CD4-positive, alpha-beta T cell (primary cell): ENCODE data around the gene GGNBP2. TPM values are rescaled to one million over a fixed set of nuclear protein-coding genes. Genes with fewer than 3 reads are reported as not detected.

ENCODE experiments used
- ATAC-seq: fragments of 200-7000 bp; cut with Tn5 transposase; one replicate; pipeline ENCODE4 v1.10.0; 2022; ENCODE audit warnings: mild to moderate bottlenecking; ENCODE audit not compliant: poor library complexity
- CTCF ChIA-PET: fragments of 350-600 bp; sonication (Branson Sonifier 250); formaldehyde crosslinking; loops from one replicate; lab custom pipeline; 2021; ENCODE audit warnings: antibody characterized with exemption, inconsistent platforms; lab: Charles Lee
- POLR2A ChIA-PET: fragments of 350-600 bp; sonication (Branson Sonifier 250); formaldehyde crosslinking; loops from one replicate; lab custom pipeline; 2021; ENCODE audit warnings: antibody characterized with exemption, inconsistent platforms; lab: Charles Lee
- DNase-seq, 14 experiments: peaks; one replicate each; pipeline ENCODE4 v3.0.0-alpha.2; 2013 to 2020; ENCODE audit warnings: mixed read lengths in 2 of 14
- H3K27ac ChIP-seq, 2 donors: one replicate each; pipeline versions ENCODE4 v1.5.1 to v1.7.0; 2013; ENCODE audit warnings: low read length in 2 of 2, low read depth in 1 of 2, mild to moderate bottlenecking in 1 of 2
- H3K27me3 ChIP-seq, 2 experiments: 1 replicate in 1 of 2; 2 replicates in 1 of 2; pipeline versions ENCODE4 v1.6.1 to v1.7.0; 2013; ENCODE audit warnings: low read length in 2 of 2, control low read depth in 1 of 2, mild to moderate bottlenecking in 1 of 2, moderate library complexity in 1 of 2; ENCODE audit not compliant: insufficient read depth in 2 of 2, control insufficient read depth in 1 of 2
- H3K36me3 ChIP-seq: one replicate; pipeline ENCODE4 v1.6.1; 2013; ENCODE audit warnings: low read length, control low read depth; ENCODE audit not compliant: insufficient read depth
- H3K4me1 ChIP-seq: one replicate; pipeline ENCODE4 v1.6.1; 2013; ENCODE audit warnings: low read length, control low read depth; ENCODE audit not compliant: insufficient read depth
- H3K4me3 ChIP-seq: one replicate; pipeline ENCODE4 v1.5.1; 2013; ENCODE audit warnings: mild to moderate bottlenecking, low read length, moderate library complexity
- H3K9me3 ChIP-seq, 2 experiments: 1 replicate in 1 of 2; 2 replicates in 1 of 2; pipeline versions ENCODE4 v1.6.1 to v1.7.0; 2013; ENCODE audit warnings: low read length in 2 of 2, mild to moderate bottlenecking in 2 of 2, control low read depth in 1 of 2, moderate library complexity in 1 of 2; ENCODE audit not compliant: control insufficient read depth in 1 of 2, insufficient read depth in 1 of 2
- H3K27ac Mint-ChIP-seq: one replicate; pipeline ENCODE4 v1.8.0; 2020; ENCODE audit warnings: mixed read lengths
- H3K27me3 Mint-ChIP-seq: one replicate; pipeline ENCODE4 v1.8.0; 2021; ENCODE audit warnings: mixed read lengths
- H3K36me3 Mint-ChIP-seq: one replicate; pipeline ENCODE4 v1.8.0; 2021; ENCODE audit warnings: low read depth, mixed read lengths
- H3K4me1 Mint-ChIP-seq: one replicate; pipeline ENCODE4 v1.8.0; 2021; ENCODE audit warnings: low read depth, mixed read lengths
- H3K4me3 Mint-ChIP-seq: one replicate; pipeline ENCODE4 v1.8.0; 2020; ENCODE audit warnings: mild to moderate bottlenecking, mixed read lengths
- H3K9me3 Mint-ChIP-seq: one replicate; pipeline ENCODE4 v1.8.0; 2020; ENCODE audit warnings: mixed read lengths
- CTCF ChIP-seq: fragments of 200-600 bp; IDR thresholded peaks from one replicate; pipeline ENCODE4 v1.8.0; 2022; ENCODE audit warnings: antibody characterized with exemption, mild to moderate bottlenecking
- intact Hi-C, 2 experiments: fragments of 100-400 bp; cut with DNase I in 1 of 2; cut with micrococcal nuclease in 1 of 2; formaldehyde crosslinking; loops; one replicate each; pipeline versions ENCODE4 v1.15.1 to v1.9.0; 2023 to 2025; cut with DNase I, micrococcal nuclease
- total RNA-seq, 174 experiments: library from RNA in 2 of 174; stranded (reverse) in 2 of 174; gene quantifications; one replicate each; pipeline ENCODE4 v1.2.3 and lab custom pipeline; 2021 to 2026

GGNBP2 gene
- total RNA-seq, 2 experiments from 2014 or later = 216 to 228 TPM

- H3K27ac ChIP-seq = peak overlapping the region; percentile 81 to 95
Observed at GRCh38 chr17:36533935-36534839, 10.5 kb upstream of the GGNBP2 start.

GRCh38 chr17:36534840-36535668, 9.7 kb upstream of the GGNBP2 start, which contains the start of the genes MYO19 and PIGW:
TSS of gene MYO19 (minus strand) at chr17:36534868. CDS start at chr17:36532538, 2,330 bp downstream.
TSS of gene PIGW (plus strand) at chr17:36534987. CDS start at chr17:36537102, 2,115 bp downstream.
- no peaks in the 10 kb centered on the region for H3K27me3 ChIP-seq
- ChIA-PET CTCF (interaction anchor here (0.5 to 3.1 kb wide), 11 partner anchors 9 to 513 kb away, joined by 3 to 33 read pairs (median 4); partner anchors contain the start of genes GGNBP2 and MRM1), POLR2A (interaction anchor here (0.6 to 3.6 kb wide), 20 partner anchors 10 to 957 kb away, joined by 3 to 145 read pairs (median 4); partner anchors contain the start of genes GGNBP2, MRM1, PEX12 and ZNHIT3)
- peak within 1 kb of the TSS; percentile 95 for H3K4me3 ChIP-seq
- no peaks in the 10 kb centered on the region for H3K27me3 Mint-ChIP-seq
- H3K9me3 Mint-ChIP-seq = no peaks in the 10 kb centered on the region
- H3K4me1 Mint-ChIP-seq = peaks cover 25% of the 10 kb centered on the region
- H3K27ac ChIP-seq = peak within 1 kb of the TSS; percentile 95 to 97
- peaks cover 28% of the 10 kb centered on the region for H3K36me3 Mint-ChIP-seq
- DNase-seq (peak; percentile 70 to 94 (median 80)), ATAC-seq (peak; percentile 73)
- peaks cover 12% of the 10 kb centered on the region for H3K36me3 ChIP-seq
- TF ChIP-seq CTCF = no peak
- peak within 1 kb of the TSS; percentile 95 for H3K27ac Mint-ChIP-seq
- peak within 1 kb of the TSS; percentile 93 for H3K4me3 Mint-ChIP-seq
- intact Hi-C loops = loop anchor here (1.0 to 5.0 kb wide), 4 partner anchors 9 to 57 kb away; partner anchors contain the start of genes DHRS11 (in 1 of the 2), GGNBP2 (in 1 of the 2) and ZNHIT3 (in 1 of the 2)
- H3K9me3 ChIP-seq = no peaks in the 10 kb centered on the region
- peaks cover 19% of the 10 kb centered on the region for H3K4me1 ChIP-seq

More at GRCh38 chr17:36533935-36534839, 10.5 kb upstream of the GGNBP2 start:
- Histone ChIP-seq H3K9me3 (no peaks in the 10 kb centered on the region), H3K27me3 (no peaks in the 10 kb centered on the region), H3K4me3 (peak overlapping the region; percentile 95), H3K4me1 (peaks cover 19% of the 10 kb centered on the region), H3K36me3 (peaks cover 17% of the 10 kb centered on the region)
- ChIA-PET POLR2A (interaction anchor here (0.6 to 3.6 kb wide), 14 partner anchors 11 to 956 kb away, joined by 3 to 145 read pairs (median 6); partner anchors contain the start of genes GGNBP2, MRM1, PEX12 and ZNHIT3), CTCF (interaction anchor here (0.5 to 3.1 kb wide), 14 partner anchors 10 to 514 kb away, joined by 3 to 33 read pairs (median 4); partner anchors contain the start of genes GGNBP2 and MRM1)
- H3K27me3 Mint-ChIP-seq = no peaks in the 10 kb centered on the region
- intact Hi-C loops = loop anchor here (2.0 to 5.0 kb wide), 3 partner anchors 45 to 58 kb away; partner anchors contain the start of genes DHRS11 (in 1 of the 2) and ZNHIT3 (in 1 of the 2)
- H3K36me3 Mint-ChIP-seq = peaks cover 30% of the 10 kb centered on the region
- no peaks in the 10 kb centered on the region for H3K9me3 Mint-ChIP-seq
- H3K27ac Mint-ChIP-seq = peak overlapping the region; percentile 95
- DNase-seq (peak; percentile 28 to 78 (median 44)), ATAC-seq (peak; percentile 36)
- H3K4me3 Mint-ChIP-seq = peak overlapping the region; percentile 93
- peak; percentile 85 for TF ChIP-seq CTCF
- H3K4me1 Mint-ChIP-seq = peaks cover 21% of the 10 kb centered on the region
